Left hindlimb (tissue), 1 donor: ENCODE data around the gene F8.
"Not testable (repeated sequence)": the region's sequence is repeated elsewhere in the genome, so short reads cannot be mapped to it uniquely, and the experiment has no call there.

Experiments
- DNase-seq: peaks from one replicate; pipeline ENCODE4 v3.0.0-alpha.2; 2018

Gene F8

GRCh38 chrX:154855256-154855655, 167.3 kb downstream of the F8 start:
- no peak for DNase-seq

- DNase-seq = no peak
Measured at GRCh38 chrX:154850957-154851611, 171.4 kb downstream of the F8 start.

GRCh38 chrX:154840856-154841255, 181.7 kb downstream of the F8 start:
- no peak for DNase-seq

- no peak for DNase-seq
Measured at GRCh38 chrX:154836163-154836562, 186.4 kb downstream of the F8 start.

- no peak for DNase-seq
Measured at GRCh38 chrX:154834562-154834961, 188.0 kb downstream of the F8 start, which contains the start of gene SMIM9. SMIM9 (minus strand) TSS chrX:154834662; CDS start chrX:154830856, 3,806 bp downstream.

GRCh38 chrX:154833746-154834274, 188.7 kb downstream of the F8 start:
- DNase-seq = no peak

- no peak for DNase-seq
Measured at GRCh38 chrX:154829926-154830442, 192.5 kb downstream of the F8 start.

GRCh38 chrX:154829134-154829533, 193.4 kb downstream of the F8 start:
- DNase-seq = no peak

GRCh38 chrX:154828016-154828408, 194.5 kb downstream of the F8 start:
- DNase-seq = no peak

- DNase-seq = no peak
Measured at GRCh38 chrX:154827194-154828015, 195.1 kb downstream of the F8 start.

- DNase-seq = not testable (repeated sequence)
Measured at GRCh38 chrX:154825586-154825985, 196.9 kb downstream of the F8 start.

- DNase-seq = no peak
Measured at GRCh38 chrX:154824638-154825037, 197.9 kb downstream of the F8 start.

- no peak for DNase-seq
Measured at GRCh38 chrX:154822029-154822428, 200.5 kb downstream of the F8 start.

- no peak for DNase-seq
Measured at GRCh38 chrX:154821523-154821922, 201.0 kb downstream of the F8 start.

GRCh38 chrX:154819771-154820341, 202.7 kb downstream of the F8 start:
- no peak for DNase-seq

GRCh38 chrX:154818916-154819770, 203.4 kb downstream of the F8 start:
- no peak for DNase-seq

- not testable (repeated sequence) for DNase-seq
Measured at GRCh38 chrX:154817048-154817618, 205.4 kb downstream of the F8 start.

GRCh38 chrX:154816326-154816898, 206.1 kb downstream of the F8 start:
- DNase-seq = not testable (repeated sequence)

- no peak for DNase-seq
Measured at GRCh38 chrX:154815274-154815818, 207.2 kb downstream of the F8 start.

GRCh38 chrX:154813801-154814200, 208.7 kb downstream of the F8 start:
- no peak for DNase-seq
